GM12878 (cell line): Measurements from ENCODE around the gene ZNF32. TPM values are rescaled to one million over a fixed set of nuclear protein-coding genes. Genes with fewer than 3 reads are reported as not detected.

Experiments
- CBFB ChIP-seq: IDR thresholded peaks from 2 replicates; pipeline ENCODE4 v1.6.1; 2016; ENCODE audit warnings: antibody characterized with exemption, low read depth
- CHD2 ChIP-seq: IDR thresholded peaks from 2 replicates; pipeline ENCODE4 v1.6.1; 2011; ENCODE audit warnings: low read depth, low read length, improper control_type of control experiment, borderline replicate concordance
- FOXK2 ChIP-seq: fragments of 450-650 bp; IDR thresholded peaks from 2 replicates; pipeline ENCODE4 v1.6.1; 2017; ENCODE audit warnings: mild to moderate bottlenecking, moderate library complexity
- NFYA ChIP-seq: IDR thresholded peaks from 2 replicates; pipeline ENCODE4 v1.6.1; 2011; ENCODE audit warnings: low read depth, mild to moderate bottlenecking, low read length, improper control_type of control experiment, borderline replicate concordance
- NR2C1 ChIP-seq: fragments of 450-650 bp; IDR thresholded peaks from 2 replicates; pipeline ENCODE4 v1.6.1; 2017; ENCODE audit warnings: antibody characterized with exemption, mild to moderate bottlenecking, moderate library complexity
- PAX8 ChIP-seq: fragments of 450-650 bp; IDR thresholded peaks from 2 replicates; pipeline ENCODE4 v1.6.1; 2017; ENCODE audit warnings: mild to moderate bottlenecking, moderate library complexity
- RCOR1 ChIP-seq: conservative IDR thresholded peaks from 2 replicates; pipeline ENCODE4 v1.6.1; 2012; ENCODE audit warnings: low read depth, low read length, improper control_type of control experiment
- SP1 ChIP-seq: IDR thresholded peaks from one replicate; pipeline ENCODE4 v1.6.1; 2011; ENCODE audit warnings: low read depth, low read length
- ZSCAN29 ChIP-seq: fragments of 450-650 bp; IDR thresholded peaks from 2 replicates; pipeline ENCODE4 v1.6.1; 2017; ENCODE audit warnings: mild to moderate bottlenecking, moderate library complexity
- polyA plus RNA-seq, 11 experiments: library from polyadenylated mRNA; depleted of rRNA in 4 of 11; unstranded in 6 of 11; stranded (reverse) in 5 of 11; fragments of >200 nt; fragmentation: Nextera tagmentation in 4 of 11; fragmentation: Illumina TruSeq in 1 of 11; extraction: Ambion mirVana in 4 of 11; extraction: Trizol in 1 of 11; gene quantifications; 1 replicate in 1 of 11; 2 replicates in 10 of 11; pipeline versions ENCODE4 v1.2.1 to v1.2.3, GENCODE V29; 2011 to 2016; ENCODE audit warnings: inconsistent platforms in 2 of 11, missing spikeins in 2 of 11, low read depth in 1 of 11
- total RNA-seq, 4 experiments: library from RNA; depleted of rRNA in 3 of 4; stranded (reverse); fragments of >200 nt in 3 of 4; fragmentation: Illumina TruSeq in 1 of 4; extraction: Trizol in 1 of 4; gene quantifications; 2 replicates each; pipeline versions ENCODE4 v1.2.1 to v1.2.3, GENCODE V29; 2013 to 2021
- TF ChIP-seq, protein P1 (sequence below): IDR thresholded peaks from 2 replicates; pipeline ENCODE4 v1.6.1; 2012; ENCODE audit warnings: improper control_type of control experiment, low read depth, low read length; ENCODE audit not compliant: insufficient replicate concordance
- TF ChIP-seq, protein P2 (sequence below): fragments of 150-350 bp; IDR thresholded peaks from 2 replicates; pipeline ENCODE4 v1.6.1; 2014; ENCODE audit warnings: mild to moderate bottlenecking, low read depth, low read length
- TF ChIP-seq, protein P3 (sequence below): fragments of 450-650 bp; IDR thresholded peaks from 2 replicates; pipeline ENCODE4 v1.6.1; 2018; ENCODE audit warnings: mild to moderate bottlenecking, low read depth, moderate library complexity; ENCODE audit not compliant: partially characterized antibody
- TF ChIP-seq, protein P4 (sequence below): fragments of 450-650 bp; IDR thresholded peaks from 2 replicates; pipeline ENCODE4 v1.6.1; 2014; ENCODE audit warnings: mild to moderate bottlenecking
- TF ChIP-seq, protein P5 (sequence below): fragments of 450-650 bp; IDR thresholded peaks from 2 replicates; pipeline ENCODE4 v1.6.1; 2017; ENCODE audit warnings: mild to moderate bottlenecking, low read depth, inconsistent platforms; ENCODE audit not compliant: poor library complexity, severe bottlenecking

ZNF32 gene
- total and polyA plus RNA-seq, 10 of the 15 experiments (the other 5 are each of a cell fraction or from before 2014, with no cell fraction given), result 1.9 to 23.0 (median 3.4) TPM

DNA sequence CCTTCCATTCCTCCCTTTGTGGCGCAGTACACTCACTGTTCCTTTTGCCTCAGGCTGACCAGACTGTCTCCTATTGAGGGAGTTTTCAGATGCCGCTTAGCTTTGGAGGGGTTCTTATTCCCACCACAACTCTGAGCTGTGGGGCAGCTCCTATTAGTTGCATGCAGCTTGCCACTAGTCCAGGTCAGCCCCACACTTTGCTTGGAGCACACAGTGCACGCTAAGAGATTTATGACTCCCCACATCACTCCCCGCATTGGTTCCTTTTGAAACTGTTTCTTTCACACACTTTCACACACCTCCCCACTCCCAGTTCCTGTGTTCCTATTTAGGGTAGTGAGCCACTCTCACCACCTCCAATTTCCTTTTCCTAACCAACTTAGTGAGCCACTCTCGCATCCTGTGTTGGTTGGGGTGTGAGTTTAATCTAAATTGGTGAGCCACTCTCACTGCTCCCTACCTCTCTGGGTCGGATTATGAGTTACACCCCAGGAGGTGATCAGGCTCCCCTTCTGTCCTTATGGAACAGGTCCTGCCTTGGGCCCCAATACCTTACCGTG, 52.9 kb downstream of the ZNF32 start (continued):
- TF ChIP-seq, protein P1, sequence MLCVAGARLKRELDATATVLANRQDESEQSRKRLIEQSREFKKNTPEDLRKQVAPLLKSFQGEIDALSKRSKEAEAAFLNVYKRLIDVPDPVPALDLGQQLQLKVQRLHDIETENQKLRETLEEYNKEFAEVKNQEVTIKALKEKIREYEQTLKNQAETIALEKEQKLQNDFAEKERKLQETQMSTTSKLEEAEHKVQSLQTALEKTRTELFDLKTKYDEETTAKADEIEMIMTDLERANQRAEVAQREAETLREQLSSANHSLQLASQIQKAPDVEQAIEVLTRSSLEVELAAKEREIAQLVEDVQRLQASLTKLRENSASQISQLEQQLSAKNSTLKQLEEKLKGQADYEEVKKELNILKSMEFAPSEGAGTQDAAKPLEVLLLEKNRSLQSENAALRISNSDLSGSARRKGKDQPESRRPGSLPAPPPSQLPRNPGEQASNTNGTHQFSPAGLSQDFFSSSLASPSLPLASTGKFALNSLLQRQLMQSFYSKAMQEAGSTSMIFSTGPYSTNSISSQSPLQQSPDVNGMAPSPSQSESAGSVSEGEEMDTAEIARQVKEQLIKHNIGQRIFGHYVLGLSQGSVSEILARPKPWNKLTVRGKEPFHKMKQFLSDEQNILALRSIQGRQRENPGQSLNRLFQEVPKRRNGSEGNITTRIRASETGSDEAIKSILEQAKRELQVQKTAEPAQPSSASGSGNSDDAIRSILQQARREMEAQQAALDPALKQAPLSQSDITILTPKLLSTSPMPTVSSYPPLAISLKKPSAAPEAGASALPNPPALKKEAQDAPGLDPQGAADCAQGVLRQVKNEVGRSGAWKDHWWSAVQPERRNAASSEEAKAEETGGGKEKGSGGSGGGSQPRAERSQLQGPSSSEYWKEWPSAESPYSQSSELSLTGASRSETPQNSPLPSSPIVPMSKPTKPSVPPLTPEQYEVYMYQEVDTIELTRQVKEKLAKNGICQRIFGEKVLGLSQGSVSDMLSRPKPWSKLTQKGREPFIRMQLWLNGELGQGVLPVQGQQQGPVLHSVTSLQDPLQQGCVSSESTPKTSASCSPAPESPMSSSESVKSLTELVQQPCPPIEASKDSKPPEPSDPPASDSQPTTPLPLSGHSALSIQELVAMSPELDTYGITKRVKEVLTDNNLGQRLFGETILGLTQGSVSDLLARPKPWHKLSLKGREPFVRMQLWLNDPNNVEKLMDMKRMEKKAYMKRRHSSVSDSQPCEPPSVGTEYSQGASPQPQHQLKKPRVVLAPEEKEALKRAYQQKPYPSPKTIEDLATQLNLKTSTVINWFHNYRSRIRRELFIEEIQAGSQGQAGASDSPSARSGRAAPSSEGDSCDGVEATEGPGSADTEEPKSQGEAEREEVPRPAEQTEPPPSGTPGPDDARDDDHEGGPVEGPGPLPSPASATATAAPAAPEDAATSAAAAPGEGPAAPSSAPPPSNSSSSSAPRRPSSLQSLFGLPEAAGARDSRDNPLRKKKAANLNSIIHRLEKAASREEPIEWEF, result no peak
- TF ChIP-seq ZSCAN29, result no peak
- TF ChIP-seq NR2C1, result no peak
- no peak for TF ChIP-seq CHD2
- TF ChIP-seq SP1, result peak; percentile 69
- TF ChIP-seq, protein P2, sequence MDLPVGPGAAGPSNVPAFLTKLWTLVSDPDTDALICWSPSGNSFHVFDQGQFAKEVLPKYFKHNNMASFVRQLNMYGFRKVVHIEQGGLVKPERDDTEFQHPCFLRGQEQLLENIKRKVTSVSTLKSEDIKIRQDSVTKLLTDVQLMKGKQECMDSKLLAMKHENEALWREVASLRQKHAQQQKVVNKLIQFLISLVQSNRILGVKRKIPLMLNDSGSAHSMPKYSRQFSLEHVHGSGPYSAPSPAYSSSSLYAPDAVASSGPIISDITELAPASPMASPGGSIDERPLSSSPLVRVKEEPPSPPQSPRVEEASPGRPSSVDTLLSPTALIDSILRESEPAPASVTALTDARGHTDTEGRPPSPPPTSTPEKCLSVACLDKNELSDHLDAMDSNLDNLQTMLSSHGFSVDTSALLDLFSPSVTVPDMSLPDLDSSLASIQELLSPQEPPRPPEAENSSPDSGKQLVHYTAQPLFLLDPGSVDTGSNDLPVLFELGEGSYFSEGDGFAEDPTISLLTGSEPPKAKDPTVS, result no peak
- no peak for TF ChIP-seq FOXK2
- TF ChIP-seq CBFB, result 0 out of 2 replicates have a peak, but pooled peaks have one; percentile 11
- no peak for TF ChIP-seq NFYA
- no peak for TF ChIP-seq RCOR1
- TF ChIP-seq, protein P3, sequence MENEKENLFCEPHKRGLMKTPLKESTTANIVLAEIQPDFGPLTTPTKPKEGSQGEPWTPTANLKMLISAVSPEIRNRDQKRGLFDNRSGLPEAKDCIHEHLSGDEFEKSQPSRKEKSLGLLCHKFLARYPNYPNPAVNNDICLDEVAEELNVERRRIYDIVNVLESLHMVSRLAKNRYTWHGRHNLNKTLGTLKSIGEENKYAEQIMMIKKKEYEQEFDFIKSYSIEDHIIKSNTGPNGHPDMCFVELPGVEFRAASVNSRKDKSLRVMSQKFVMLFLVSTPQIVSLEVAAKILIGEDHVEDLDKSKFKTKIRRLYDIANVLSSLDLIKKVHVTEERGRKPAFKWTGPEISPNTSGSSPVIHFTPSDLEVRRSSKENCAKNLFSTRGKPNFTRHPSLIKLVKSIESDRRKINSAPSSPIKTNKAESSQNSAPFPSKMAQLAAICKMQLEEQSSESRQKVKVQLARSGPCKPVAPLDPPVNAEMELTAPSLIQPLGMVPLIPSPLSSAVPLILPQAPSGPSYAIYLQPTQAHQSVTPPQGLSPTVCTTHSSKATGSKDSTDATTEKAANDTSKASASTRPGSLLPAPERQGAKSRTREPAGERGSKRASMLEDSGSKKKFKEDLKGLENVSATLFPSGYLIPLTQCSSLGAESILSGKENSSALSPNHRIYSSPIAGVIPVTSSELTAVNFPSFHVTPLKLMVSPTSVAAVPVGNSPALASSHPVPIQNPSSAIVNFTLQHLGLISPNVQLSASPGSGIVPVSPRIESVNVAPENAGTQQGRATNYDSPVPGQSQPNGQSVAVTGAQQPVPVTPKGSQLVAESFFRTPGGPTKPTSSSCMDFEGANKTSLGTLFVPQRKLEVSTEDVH, result no peak
- no peak for TF ChIP-seq PAX8
- TF ChIP-seq, protein P4, sequence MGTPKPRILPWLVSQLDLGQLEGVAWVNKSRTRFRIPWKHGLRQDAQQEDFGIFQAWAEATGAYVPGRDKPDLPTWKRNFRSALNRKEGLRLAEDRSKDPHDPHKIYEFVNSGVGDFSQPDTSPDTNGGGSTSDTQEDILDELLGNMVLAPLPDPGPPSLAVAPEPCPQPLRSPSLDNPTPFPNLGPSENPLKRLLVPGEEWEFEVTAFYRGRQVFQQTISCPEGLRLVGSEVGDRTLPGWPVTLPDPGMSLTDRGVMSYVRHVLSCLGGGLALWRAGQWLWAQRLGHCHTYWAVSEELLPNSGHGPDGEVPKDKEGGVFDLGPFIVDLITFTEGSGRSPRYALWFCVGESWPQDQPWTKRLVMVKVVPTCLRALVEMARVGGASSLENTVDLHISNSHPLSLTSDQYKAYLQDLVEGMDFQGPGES, result no peak
- TF ChIP-seq, protein P5, sequence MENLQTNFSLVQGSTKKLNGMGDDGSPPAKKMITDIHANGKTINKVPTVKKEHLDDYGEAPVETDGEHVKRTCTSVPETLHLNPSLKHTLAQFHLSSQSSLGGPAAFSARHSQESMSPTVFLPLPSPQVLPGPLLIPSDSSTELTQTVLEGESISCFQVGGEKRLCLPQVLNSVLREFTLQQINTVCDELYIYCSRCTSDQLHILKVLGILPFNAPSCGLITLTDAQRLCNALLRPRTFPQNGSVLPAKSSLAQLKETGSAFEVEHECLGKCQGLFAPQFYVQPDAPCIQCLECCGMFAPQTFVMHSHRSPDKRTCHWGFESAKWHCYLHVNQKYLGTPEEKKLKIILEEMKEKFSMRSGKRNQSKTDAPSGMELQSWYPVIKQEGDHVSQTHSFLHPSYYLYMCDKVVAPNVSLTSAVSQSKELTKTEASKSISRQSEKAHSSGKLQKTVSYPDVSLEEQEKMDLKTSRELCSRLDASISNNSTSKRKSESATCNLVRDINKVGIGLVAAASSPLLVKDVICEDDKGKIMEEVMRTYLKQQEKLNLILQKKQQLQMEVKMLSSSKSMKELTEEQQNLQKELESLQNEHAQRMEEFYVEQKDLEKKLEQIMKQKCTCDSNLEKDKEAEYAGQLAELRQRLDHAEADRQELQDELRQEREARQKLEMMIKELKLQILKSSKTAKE, result peak; percentile 48
